Colonic mucosa (tissue), 4 donors: ENCODE measurements around the gene PLEKHA6. TPM values are rescaled to one million over a fixed set of nuclear protein-coding genes. Genes with fewer than 3 reads are reported as not detected.

ENCODE experiments used
- DNase-seq: peaks from one replicate; pipeline ENCODE4 v3.0.0-alpha.2; 2020
- H3K27ac ChIP-seq: fragments of 200-600 bp; one replicate; pipeline ENCODE4 v1.8.0; 2021
- H3K27me3 ChIP-seq: fragments of 200-600 bp; one replicate; pipeline ENCODE4 v1.8.0; 2021
- H3K36me3 ChIP-seq: fragments of 200-600 bp; one replicate; pipeline ENCODE4 v1.8.0; 2021
- H3K4me1 ChIP-seq: fragments of 200-600 bp; one replicate; pipeline ENCODE4 v1.8.0; 2021; ENCODE audit warnings: mild to moderate bottlenecking
- H3K4me3 ChIP-seq: fragments of 200-600 bp; one replicate; pipeline ENCODE4 v1.8.0; 2021
- H3K9ac ChIP-seq, 2 donors: one replicate each; pipeline ENCODE4 v1.7.0; 2013; ENCODE audit warnings: control low read depth in 2 of 2, low read depth in 2 of 2, low read length in 2 of 2
- H3K9me3 ChIP-seq: fragments of 200-600 bp; one replicate; pipeline ENCODE4 v1.8.0; 2021
- intact Hi-C: fragments of 100-400 bp; cut with DNase I; formaldehyde crosslinking; loops from one replicate; pipeline ENCODE4 v1.14.1; 2022
- total RNA-seq, 2 donors: library from RNA; stranded (reverse); fragmentation: NEBNext Ultra II Directional in 1 of 2; extraction: Animal tissue kit (Norgen Biotek cat#: 25700) in 1 of 2; gene quantifications; one replicate each; pipeline ENCODE4 v1.2.1, GENCODE V29; 2021
- TF ChIP-seq, protein P1 (sequence below): fragments of 200-600 bp; IDR thresholded peaks from one replicate; pipeline ENCODE4 v1.8.0; 2022; ENCODE audit warnings: antibody characterized with exemption, mild to moderate bottlenecking
- donor health status: healthy.
- donor health status: DM: no; HTN: no; CAD: no.
- donor health status: DM: no; HTN: no; CAD: no.

The PLEKHA6 gene
- total RNA-seq, 2 donors from 2014 or later: 84.5 to 165 TPM

DNA sequence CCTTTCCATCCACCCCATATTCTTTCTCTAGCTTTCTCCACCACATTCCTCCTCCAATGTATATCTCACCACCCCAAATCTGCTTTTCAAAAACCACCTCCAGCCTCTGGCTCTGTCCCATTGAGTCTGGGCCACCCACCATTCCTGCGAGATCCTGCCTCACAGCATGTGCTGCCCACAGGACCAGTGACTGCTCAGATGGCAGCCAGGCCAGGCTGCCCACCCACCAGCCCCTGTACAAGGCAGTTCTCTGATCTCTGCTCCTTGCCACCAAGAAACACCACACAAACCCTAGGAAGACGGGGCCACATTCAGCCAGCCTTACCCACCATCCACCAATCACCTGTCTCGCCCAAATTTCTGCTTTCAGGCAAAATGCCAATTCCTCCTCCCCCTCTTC lies 53.7 kb downstream of the PLEKHA6 start:
- TF ChIP-seq, protein P1, sequence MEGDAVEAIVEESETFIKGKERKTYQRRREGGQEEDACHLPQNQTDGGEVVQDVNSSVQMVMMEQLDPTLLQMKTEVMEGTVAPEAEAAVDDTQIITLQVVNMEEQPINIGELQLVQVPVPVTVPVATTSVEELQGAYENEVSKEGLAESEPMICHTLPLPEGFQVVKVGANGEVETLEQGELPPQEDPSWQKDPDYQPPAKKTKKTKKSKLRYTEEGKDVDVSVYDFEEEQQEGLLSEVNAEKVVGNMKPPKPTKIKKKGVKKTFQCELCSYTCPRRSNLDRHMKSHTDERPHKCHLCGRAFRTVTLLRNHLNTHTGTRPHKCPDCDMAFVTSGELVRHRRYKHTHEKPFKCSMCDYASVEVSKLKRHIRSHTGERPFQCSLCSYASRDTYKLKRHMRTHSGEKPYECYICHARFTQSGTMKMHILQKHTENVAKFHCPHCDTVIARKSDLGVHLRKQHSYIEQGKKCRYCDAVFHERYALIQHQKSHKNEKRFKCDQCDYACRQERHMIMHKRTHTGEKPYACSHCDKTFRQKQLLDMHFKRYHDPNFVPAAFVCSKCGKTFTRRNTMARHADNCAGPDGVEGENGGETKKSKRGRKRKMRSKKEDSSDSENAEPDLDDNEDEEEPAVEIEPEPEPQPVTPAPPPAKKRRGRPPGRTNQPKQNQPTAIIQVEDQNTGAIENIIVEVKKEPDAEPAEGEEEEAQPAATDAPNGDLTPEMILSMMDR: no peak
- H3K4me3 ChIP-seq: no peak overlapping the region
- H3K27ac ChIP-seq: no peak overlapping the region
- H3K4me1 ChIP-seq: no peaks in the 10 kb centered on the region
- DNase-seq: no peak
- H3K9ac ChIP-seq: no peak overlapping the region
- intact Hi-C loops: no loop called here
- no peaks in the 10 kb centered on the region for H3K9me3 ChIP-seq
- no peaks in the 10 kb centered on the region for H3K27me3 ChIP-seq
- no peaks in the 10 kb centered on the region for H3K36me3 ChIP-seq

DNA sequence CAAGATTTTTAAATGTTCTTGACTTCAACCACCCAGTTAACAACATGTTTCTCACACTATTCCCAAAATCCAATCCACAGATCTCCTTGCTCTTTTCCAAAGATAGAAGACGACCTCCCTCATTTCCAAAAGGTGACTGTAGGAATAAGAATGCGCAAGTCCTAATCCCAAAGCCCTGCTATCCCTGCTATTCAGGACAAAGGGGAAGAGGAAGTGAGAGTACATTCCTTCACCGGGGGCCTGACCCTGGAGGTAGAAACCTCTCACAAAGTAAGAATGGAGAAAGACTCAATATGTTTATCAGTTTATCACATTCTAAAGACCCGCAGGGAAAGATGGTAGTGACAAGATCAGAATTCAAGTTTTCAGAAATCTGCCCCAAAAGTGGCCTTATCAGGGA lies 55.7 kb downstream of the PLEKHA6 start:
- TF ChIP-seq, protein P1: no peak

DNA sequence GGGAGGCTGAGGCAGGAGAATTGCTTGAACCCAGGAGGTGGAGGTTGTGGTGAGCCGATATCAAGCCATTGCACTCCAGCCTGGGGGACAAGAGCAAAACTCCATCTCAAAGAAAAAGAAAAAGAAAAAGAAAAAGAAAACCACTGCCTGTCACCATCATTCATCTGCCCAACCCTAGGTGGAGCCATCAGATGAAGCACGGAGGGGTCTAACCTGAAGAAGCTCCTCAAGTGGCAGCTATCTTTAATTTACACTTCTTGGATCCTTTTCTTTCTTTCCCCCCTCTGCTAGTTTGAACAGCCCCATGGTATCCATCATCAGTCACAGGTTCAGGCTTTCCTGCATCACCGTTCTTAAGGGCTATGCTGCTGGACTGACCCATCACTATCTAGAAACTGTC lies 57.0 kb downstream of the PLEKHA6 start:
- no peaks in the 10 kb centered on the region for H3K4me1 ChIP-seq
- no peaks in the 10 kb centered on the region for H3K27me3 ChIP-seq
- H3K4me3 ChIP-seq: no peak overlapping the region
- intact Hi-C loops: no loop called here
- no peaks in the 10 kb centered on the region for H3K9me3 ChIP-seq
- H3K27ac ChIP-seq: no peak overlapping the region
- no peaks in the 10 kb centered on the region for H3K36me3 ChIP-seq
- TF ChIP-seq, protein P1: no peak
- no peak overlapping the region for H3K9ac ChIP-seq
- no peak for DNase-seq

More for the DNA sequence above, 55.7 kb downstream of the PLEKHA6 start:
- Histone ChIP-seq H3K4me1 (no peaks in the 10 kb centered on the region), H3K27ac (no peak overlapping the region), H3K9ac (no peak overlapping the region), H3K9me3 (no peaks in the 10 kb centered on the region), H3K4me3 (no peak overlapping the region), H3K27me3 (no peaks in the 10 kb centered on the region), H3K36me3 (no peaks in the 10 kb centered on the region)
- intact Hi-C loops: no loop called here
- no peak for DNase-seq

DNA sequence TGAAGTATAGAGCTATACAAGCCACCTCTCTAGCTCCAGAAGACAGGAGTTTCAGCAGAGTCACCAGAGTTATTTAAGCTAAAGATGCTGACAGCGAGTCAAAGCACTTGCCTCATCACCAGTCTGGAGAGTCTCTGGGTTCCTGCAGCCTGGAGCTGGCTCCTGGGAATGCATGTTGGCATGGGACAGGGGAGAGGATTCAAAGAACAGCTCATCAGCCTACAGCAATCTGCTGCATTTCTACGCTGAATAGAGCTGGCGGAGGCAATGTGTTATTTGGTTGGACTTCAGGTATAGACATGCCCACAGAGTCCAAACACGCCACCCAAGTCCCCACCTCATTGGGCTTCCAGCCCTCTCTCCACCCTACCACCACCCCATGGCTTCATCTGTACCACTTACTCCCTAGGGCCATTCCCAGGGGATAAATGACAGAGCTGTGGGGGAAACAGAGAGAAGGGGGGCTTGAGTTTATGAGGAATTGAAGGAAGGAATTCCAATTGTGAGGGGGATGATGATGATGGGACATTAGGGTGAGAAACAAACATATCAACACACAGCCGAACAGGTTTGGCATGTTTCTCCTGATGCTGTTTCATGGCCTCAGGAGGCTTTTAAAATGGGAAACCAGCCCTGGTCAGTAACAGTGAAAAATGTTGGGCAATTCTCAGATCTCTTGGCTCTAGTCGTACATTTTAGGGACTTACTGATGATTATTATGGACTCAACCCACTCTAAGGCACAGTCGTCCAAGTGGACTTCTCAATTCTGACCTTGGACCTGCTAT lies 58.4 kb downstream of the PLEKHA6 start:
- DNase-seq: no peak
- no peak overlapping the region for H3K4me3 ChIP-seq
- H3K36me3 ChIP-seq: no peaks in the 10 kb centered on the region
- no peak overlapping the region for H3K9ac ChIP-seq
- intact Hi-C loops: no loop called here
- H3K9me3 ChIP-seq: no peaks in the 10 kb centered on the region
- TF ChIP-seq, protein P1: no peak
- H3K27me3 ChIP-seq: no peaks in the 10 kb centered on the region
- H3K27ac ChIP-seq: no peak overlapping the region
- H3K4me1 ChIP-seq: peaks cover 5% of the 10 kb centered on the region

DNA sequence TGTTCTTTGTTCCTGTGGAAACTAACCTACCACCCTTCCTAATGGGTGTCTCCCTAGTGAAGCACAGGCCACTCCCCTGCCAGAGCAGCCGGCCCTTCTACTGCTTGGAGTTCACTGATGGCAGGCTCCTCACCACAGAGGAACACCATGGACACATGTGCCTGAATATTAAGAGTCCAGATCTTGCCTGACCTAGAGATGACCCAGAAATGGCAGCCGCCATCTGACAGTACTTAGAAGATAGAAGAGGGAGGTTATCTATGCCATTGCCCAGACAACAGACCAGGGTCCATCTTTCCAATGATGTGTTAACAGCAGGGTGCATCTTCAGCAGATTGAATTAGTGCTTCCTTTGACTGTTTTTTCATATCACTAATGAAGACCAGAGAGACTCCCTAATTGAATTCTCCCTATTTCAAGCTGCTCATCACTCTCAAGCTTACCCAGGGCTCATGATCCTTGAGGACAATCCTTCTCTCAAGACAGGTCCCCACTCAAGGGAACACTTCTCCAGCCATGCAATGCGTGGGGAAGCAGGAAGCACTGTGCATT lies 59.8 kb downstream of the PLEKHA6 start:
- TF ChIP-seq, protein P1: no peak
- Histone ChIP-seq H3K27ac (no peak overlapping the region), H3K9me3 (no peaks in the 10 kb centered on the region), H3K9ac (no peak overlapping the region), H3K4me3 (no peak overlapping the region), H3K27me3 (no peaks in the 10 kb centered on the region), H3K4me1 (peaks cover 12% of the 10 kb centered on the region), H3K36me3 (no peaks in the 10 kb centered on the region)
- no peak for DNase-seq
- intact Hi-C loops: no loop called here
